Measurements from ENCODE around the gene YDJC.
"Not testable (repeated sequence)": the region's sequence is repeated elsewhere in the genome, so short reads cannot be mapped to it uniquely, and the experiment has no call there.

Gene YDJC

GRCh38 chr22:21581009-21581713 is 48.7 kb downstream of the YDJC start:
- not testable (repeated sequence) for DNase-seq (ENCODE audit: low read depth in 3 of 3, low spot score in 1 of 3)

- DNase-seq (ENCODE audit: low read depth in 3 of 3, low spot score in 1 of 3) = not testable (repeated sequence)
Measured at GRCh38 chr22:21580623-21581007, 49.2 kb downstream of the YDJC start.

- DNase-seq (ENCODE audit: low read depth in 3 of 3, low spot score in 1 of 3) = no peak
Measured at GRCh38 chr22:21579474-21579851, 50.4 kb downstream of the YDJC start.

All from stimulated activated CD4-positive, alpha-beta T cell treated with anti-CD3 and anti-CD28 coated beads, TNF-alpha, amount 100 ng/mL, for 1 hour (primary cell).